ENCODE data around the gene BRD3OS.

DNA sequence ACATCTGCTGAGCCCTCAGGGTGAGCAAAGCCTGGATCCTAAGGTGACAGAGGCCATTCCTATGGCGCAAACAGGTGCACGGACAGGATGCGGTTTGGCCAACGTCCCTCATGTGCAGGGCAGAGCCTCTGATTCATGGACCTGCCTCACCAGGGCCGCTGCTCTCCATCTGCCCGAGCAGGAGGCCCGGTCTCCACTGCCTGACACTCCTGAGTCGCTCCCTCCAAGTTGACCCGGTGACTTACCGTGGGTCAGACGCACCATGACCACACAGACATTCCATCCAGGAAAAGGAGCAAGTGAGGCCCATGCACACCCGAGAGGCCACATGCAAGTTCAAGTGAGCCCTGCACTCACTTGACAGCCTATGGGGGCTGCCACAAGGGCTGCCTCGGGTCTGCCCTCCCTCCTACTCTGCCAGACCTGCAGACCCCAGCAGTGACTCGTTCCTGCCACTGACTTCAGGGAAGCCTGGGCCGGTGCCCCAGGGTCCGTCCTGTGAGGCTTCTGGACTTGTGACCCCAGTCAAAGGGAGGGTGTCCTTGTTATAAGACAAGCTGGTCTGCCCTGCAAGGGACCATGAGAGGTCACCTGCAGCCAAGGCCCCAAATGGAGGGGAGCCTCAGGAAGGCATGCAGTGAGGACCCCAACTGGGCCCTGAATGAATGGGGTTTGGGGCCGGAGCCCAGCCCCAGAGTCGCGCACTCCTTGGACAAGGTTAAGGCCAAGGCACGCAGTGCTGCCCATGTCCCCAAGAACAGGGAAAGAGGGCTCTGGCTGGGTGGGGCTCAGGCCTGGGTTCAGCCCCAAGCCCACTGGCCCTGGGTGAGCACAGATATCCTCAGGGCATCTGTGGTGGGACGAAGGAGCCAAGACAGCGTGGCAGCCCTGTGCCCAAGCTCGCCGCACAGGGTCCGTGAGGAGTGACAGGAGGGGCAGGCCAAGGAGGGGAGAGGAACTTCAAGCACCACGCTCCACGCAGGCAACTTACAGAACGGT, 10.1 kb downstream of the BRD3OS start:
- TF ChIP-seq, protein P1, sequence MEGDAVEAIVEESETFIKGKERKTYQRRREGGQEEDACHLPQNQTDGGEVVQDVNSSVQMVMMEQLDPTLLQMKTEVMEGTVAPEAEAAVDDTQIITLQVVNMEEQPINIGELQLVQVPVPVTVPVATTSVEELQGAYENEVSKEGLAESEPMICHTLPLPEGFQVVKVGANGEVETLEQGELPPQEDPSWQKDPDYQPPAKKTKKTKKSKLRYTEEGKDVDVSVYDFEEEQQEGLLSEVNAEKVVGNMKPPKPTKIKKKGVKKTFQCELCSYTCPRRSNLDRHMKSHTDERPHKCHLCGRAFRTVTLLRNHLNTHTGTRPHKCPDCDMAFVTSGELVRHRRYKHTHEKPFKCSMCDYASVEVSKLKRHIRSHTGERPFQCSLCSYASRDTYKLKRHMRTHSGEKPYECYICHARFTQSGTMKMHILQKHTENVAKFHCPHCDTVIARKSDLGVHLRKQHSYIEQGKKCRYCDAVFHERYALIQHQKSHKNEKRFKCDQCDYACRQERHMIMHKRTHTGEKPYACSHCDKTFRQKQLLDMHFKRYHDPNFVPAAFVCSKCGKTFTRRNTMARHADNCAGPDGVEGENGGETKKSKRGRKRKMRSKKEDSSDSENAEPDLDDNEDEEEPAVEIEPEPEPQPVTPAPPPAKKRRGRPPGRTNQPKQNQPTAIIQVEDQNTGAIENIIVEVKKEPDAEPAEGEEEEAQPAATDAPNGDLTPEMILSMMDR (conservative IDR thresholded peaks at IDR 0.05 in 1 of 2, IDR thresholded peaks at IDR 0.05 in 1 of 2; ENCODE audit: low read depth in 1 of 2, low read length in 2 of 2): no peak
- no peak for TF ChIP-seq EZH2 (IDR thresholded peaks at IDR 0.05; ENCODE audit: low read length, missing control alignments)
